ENCODE measurements around the gene DNM2.
A peak's percentile ranks its signal among the peaks of the same experiment; 100 is the strongest.
"Not testable (repeated sequence)": the region's sequence is repeated elsewhere in the genome, so short reads cannot be mapped to it uniquely, and the experiment has no call there.

Gene DNM2

GRCh38 chr19:10717356-10718204, at the start of gene DNM2:
Gene DNM2, plus strand, starts transcription at chr19:10718079. Its CDS starts 164 bp downstream, at chr19:10718243.
- peak; percentile 99 for DNase-seq (ENCODE audit: low read depth)

GRCh38 chr19:10669246-10669645, 48.6 kb upstream of the DNM2 start:
- no peak for DNase-seq (ENCODE audit: low read depth)

- DNase-seq (ENCODE audit: low read depth), result no peak
These were observed 47.7 kb upstream of the DNM2 start for GRCh38 chr19:10670182-10670581.

- no peak for DNase-seq (ENCODE audit: low read depth)
These were observed 46.7 kb upstream of the DNM2 start for GRCh38 chr19:10670876-10671804.

- DNase-seq (ENCODE audit: low read depth), result not testable (repeated sequence)
These were observed 46.0 kb upstream of the DNM2 start for GRCh38 chr19:10671922-10672321.

- not testable (repeated sequence) for DNase-seq (ENCODE audit: low read depth)
These were observed 42.7 kb upstream of the DNM2 start for GRCh38 chr19:10675214-10675613.

GRCh38 chr19:10677751-10678150, 40.1 kb upstream of the DNM2 start:
- no peak for DNase-seq (ENCODE audit: low read depth)

GRCh38 chr19:10678813-10679212, 39.1 kb upstream of the DNM2 start:
- no peak for DNase-seq (ENCODE audit: low read depth)

- no peak for DNase-seq (ENCODE audit: low read depth)
These were observed 38.1 kb upstream of the DNM2 start for GRCh38 chr19:10679743-10680142.

GRCh38 chr19:10680545-10681135, 37.2 kb upstream of the DNM2 start:
- no peak for DNase-seq (ENCODE audit: low read depth)

GRCh38 chr19:10681658-10682057, 36.2 kb upstream of the DNM2 start:
- no peak for DNase-seq (ENCODE audit: low read depth)

GRCh38 chr19:10682397-10683063, 35.3 kb upstream of the DNM2 start:
- DNase-seq (ENCODE audit: low read depth), result no peak

- no peak for DNase-seq (ENCODE audit: low read depth)
These were observed 34.8 kb upstream of the DNM2 start for GRCh38 chr19:10683064-10683426.

- no peak for DNase-seq (ENCODE audit: low read depth)
These were observed 34.3 kb upstream of the DNM2 start for GRCh38 chr19:10683582-10683981.

- DNase-seq (ENCODE audit: low read depth), result no peak
These were observed 32.7 kb upstream of the DNM2 start for GRCh38 chr19:10685210-10685609.

GRCh38 chr19:10686193-10686592, 31.7 kb upstream of the DNM2 start:
- no peak for DNase-seq (ENCODE audit: low read depth)

GRCh38 chr19:10686661-10687517, 31.0 kb upstream of the DNM2 start:
- DNase-seq (ENCODE audit: low read depth), result no peak

GRCh38 chr19:10687518-10688288, 30.2 kb upstream of the DNM2 start:
- no peak for DNase-seq (ENCODE audit: low read depth)

- DNase-seq (ENCODE audit: low read depth), result no peak
These were observed 29.2 kb upstream of the DNM2 start for GRCh38 chr19:10688545-10689280.
